GM19328 (cell line): ENCODE data around the gene PIF1.
A peak's percentile ranks its signal among the peaks of the same experiment; 100 is the strongest.
"Not testable (repeated sequence)": the region's sequence is repeated elsewhere in the genome, so short reads cannot be mapped to it uniquely, and the experiment has no call there.

ENCODE experiments used
- ATAC-seq: cut with Tn5 transposase; IDR thresholded peaks from one replicate; pipeline ENCODE4 v1.9.1; 2021; ENCODE audit warnings: mild to moderate bottlenecking, moderate library complexity; ENCODE audit not compliant: unreplicated experiment

Gene PIF1

DNA sequence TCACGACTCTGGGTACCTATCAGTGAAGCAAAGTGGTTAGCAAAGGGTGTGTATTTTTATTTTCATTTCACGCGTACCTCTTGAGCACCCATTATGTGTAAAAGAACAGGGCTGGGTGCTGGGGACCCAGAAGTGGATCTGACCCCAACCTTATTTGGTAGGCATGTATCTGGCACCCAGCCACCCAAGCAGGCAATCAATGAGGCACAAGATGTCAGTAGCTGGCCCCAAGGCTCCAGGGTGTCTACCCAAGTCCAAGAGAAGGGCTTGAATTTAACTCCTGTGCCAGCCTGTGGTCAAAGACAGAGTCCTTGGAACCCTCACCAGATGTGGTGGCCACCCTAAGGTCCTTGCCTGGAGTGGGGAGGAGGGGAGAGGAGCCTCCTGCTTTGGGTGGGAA lies 22.0 kb upstream of the PIF1 start:
- no peak for ATAC-seq

DNA sequence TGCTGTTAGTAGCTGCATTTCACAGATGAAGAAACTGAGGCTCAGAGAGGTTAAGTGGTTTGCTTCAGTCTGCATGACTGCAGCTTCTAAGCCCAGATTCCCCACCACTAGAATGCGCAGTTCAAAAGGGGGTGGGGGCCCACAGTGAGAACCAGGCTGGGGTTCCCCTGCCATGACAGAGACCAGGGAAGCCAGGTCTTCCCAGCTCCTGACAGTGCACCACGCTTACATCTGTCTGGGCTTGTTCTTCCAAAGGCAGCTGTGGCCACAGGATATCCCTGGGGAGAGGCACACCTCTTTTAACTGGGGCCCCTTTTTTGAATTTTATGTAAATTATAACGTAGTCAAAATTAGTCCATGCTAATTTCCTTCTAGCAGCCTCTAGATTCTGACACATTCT lies 21.6 kb upstream of the PIF1 start:
- ATAC-seq, result no peak

DNA sequence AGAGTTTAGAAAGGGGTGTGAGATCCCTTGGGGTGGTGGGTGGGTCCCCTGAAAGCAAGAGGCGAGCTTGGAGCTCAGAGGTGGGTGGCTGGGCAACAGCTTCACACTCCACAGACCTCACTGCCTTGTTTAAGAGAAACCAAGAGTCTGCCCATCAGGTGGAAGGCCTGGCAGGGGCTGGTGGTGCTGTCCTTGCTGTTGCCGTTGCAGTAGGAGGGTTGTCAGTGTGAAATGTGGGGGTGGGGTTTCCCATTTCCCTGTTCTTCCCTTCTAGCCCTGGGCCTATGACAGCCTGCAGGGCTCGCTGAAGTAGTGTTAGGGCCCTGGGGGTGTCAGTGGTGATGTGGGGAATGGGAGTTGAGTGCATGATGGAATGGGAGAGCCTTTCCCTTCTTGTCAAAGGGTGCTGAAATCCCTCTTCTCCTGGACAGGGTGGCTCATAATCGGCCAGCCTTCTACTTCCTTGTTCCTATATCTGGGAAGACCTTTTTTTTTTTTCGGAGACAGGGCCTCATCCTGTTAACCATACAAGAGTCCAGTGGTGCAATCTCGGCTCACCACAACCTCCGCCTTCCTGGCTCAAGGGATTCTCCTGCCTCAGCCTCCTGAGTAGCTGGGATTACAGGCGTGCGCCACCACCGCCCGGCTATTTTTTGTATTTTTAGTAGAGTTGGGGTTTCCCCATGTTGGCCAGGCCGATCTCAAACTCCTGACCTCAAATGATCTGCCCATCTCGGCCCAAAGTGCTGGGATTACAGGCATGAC lies 20.6 kb upstream of the PIF1 start:
- no peak for ATAC-seq

- no peak for ATAC-seq
Observed at GRCh38 chr15:64845183-64845611, 19.8 kb upstream of the PIF1 start.

DNA sequence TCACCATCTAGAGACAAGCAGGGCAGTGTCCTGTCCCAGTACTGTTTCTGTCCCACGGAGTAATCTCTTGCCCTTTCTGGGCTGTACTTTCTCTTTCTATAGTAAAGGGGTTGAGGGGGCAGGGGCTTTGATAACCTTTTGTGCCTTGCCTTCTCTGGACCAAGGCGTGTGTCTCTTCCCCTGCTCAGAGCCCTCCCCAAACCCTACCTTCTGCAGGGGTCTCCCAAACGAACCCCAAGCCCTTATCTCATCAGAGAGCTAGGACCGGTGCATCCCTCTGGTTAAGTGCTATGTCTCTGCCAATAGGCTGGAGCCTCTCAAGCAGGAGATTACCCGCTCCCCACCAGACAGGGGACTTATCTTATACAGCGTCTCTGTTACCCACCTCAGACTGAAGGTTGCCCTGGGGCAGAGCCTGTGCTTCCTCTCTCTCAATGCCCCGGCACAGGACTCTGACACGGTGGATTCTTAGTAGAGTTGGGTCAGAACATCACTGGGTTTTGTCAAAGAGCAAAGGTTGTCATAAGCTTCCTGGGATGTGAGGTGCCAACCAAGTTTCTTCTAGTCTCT lies 19.2 kb upstream of the PIF1 start:
- ATAC-seq, result no peak

DNA sequence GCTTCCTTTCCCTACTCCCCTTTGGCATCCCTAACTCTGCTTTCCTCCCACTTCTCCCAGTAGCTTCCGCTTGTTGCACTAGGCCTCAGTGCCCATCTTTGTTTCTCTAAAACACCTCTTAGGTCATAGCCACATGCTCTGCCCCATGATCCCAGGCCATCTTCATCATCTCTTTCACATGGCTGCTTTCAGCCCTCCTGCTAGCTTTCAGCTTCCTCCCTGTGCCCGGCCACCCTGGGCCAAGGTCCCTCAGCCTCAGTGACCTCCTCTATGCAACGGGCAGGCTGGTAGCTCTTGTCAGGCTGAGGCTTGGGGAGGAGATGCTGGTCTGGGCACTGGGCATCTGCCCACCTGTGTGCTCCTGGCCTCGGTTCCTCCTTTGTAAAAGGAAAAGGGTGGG lies 18.5 kb upstream of the PIF1 start:
- ATAC-seq, result no peak

GRCh38 chr15:64842986-64843561 lies 17.6 kb upstream of the PIF1 start:
- ATAC-seq, result no peak

DNA sequence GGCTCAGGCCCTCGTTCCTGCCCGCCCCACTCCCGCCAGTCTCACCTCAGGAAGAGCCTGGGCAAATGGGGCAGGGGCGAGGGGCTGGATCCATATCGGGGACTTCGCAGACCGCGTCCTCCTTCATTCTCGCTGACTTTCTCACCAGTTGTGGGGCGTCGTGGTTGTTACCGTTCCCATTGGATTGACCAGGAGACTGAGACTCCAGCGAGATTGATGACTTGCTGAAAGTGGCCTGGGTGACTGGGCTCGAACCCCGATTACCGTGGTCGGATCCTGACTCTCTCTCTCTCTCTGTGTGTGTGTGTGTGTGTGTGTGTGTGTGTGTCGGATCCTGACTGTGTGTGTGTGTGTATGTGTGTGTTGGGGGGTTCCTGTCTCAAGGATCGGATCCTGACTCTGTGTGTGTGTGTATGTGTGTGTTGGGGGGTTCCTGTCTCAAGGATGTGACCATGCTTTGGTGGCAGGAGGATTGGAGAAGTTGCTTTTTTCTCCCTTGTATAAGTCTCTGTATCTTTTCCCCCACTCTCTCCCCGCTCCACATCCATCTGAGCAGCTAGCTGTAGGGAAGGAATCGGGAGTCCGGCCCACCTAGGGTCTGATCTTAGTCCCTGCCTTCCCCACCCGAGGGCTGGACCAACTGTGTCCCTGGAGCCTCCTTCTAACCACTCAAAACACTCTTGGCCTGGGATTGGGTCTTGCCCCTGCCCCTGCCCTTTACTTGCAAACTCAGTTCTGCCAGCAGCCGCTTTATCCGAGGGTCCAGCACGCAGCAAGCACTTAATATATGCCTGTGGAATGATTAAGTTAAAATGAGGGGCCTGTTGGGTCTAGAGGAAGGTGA lies 16.9 kb upstream of the PIF1 start:
- ATAC-seq, result no peak

GRCh38 chr15:64841344-64842095 lies 16.1 kb upstream of the PIF1 start, which contains the start of gene PLEKHO2:
PLEKHO2 (plus strand) TSS chr15:64841915; CDS start chr15:64842017, 102 bp downstream.
- peak; percentile 45 for ATAC-seq

DNA sequence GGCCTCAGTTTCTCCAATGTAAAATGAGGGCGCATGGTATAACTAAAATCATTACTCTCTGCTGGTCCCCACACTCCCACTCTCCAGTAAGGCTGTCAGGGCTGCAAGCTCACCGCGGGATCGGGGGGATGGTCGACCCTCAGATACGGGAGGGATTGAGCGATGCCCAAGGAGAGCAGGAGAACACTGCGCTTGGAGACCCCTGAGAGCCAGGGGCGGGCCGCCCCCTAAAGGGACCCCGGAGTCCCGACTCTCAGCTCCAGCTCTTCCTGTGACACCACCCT lies 15.6 kb upstream of the PIF1 start:
- no peak for ATAC-seq

DNA sequence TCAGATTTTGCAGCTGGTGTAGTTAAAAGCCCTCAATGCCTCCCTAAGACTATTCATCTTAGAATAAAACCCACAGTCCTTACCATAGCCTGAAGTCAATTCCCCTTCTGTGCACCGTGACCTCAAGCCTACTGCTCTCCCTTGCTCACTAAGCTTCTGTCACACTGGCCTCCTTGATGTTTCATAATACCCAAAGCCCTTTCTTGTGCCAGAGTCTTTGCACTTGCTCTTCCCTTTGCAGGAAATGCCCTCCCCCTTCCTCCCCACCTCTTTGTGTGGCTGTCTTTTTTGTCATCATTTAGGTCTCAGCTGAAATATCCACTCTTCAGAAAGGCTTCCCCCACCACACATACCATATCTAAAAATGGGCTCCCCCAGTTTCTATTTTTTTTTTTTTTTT lies 12.1 kb upstream of the PIF1 start:
- no peak for ATAC-seq

DNA sequence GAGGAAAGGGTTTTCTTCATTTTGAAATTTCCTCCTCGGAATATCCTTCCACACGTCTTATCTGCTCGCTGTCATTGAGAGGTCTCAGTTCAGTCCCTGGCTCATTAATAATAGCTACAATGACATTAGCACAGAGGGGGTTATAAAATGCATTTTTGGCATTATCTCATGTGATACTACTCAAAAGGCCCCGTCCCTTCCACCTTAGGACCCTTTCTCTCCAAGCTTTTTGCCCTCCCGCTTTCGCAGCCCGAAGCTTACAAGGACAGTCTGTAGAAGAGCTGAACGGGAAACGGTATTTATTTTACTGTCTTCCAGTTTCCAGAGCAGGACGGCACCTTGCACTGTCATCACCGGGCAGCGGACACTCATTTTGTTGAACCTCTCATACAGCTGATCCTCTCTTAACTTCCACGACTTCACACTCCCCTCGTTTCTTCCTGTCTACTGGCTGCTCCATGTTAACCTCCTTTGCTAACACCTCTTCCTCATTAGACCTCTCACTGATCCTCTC lies 10.6 kb upstream of the PIF1 start:
- ATAC-seq, result no peak

DNA sequence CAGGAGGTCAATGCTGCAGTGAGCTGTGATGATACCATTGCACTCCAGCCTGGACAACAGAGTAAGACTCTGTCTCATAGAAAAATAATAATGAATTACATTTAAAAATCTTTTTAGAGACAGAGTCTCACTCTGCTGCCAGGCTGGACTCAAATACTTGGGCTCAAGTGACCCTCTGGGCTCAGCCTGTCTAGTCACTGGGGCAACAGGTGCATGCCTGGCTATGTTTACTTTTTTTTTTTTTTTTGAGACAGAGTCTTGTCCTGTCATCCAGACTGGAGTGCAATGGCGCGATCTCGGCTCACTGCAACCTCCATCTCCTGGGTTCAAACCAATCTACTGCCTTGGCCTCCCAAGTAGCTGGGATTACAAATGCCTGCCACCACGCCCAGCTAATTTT lies 8.2 kb upstream of the PIF1 start:
- no peak for ATAC-seq

- no peak for ATAC-seq
Observed at GRCh38 chr15:64828985-64829384, 3.5 kb upstream of the PIF1 start.

GRCh38 chr15:64824929-64825430 lies 467 bp downstream of the PIF1 start:
- ATAC-seq, result no peak

DNA sequence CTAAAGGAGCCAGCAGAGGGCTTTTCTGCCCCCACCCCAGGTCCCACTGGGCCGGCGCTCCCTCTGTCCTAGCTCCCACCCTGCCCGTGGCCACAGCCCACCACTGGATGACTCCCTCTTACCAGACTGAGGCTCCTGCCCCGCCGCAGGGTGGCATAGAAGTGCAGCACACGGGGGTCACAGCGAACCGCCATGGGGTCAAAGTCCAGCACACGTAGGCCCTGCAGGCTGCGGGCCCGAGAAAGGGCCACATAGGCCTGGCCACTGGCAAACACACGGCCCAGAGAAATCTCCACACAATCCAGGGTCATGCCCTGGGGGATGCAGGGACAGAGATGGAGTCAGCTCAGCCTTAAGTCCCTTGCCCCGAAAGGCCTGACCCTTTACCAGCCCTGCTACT lies 9.0 kb downstream of the PIF1 start:
- ATAC-seq, result no peak

GRCh38 chr15:64814965-64815364 lies 10.5 kb downstream of the PIF1 start:
- ATAC-seq, result not testable (repeated sequence)

- not testable (repeated sequence) for ATAC-seq
Observed at GRCh38 chr15:64814283-64814682, 11.2 kb downstream of the PIF1 start.

- ATAC-seq, result no peak
Observed at GRCh38 chr15:64813075-64813474, 12.4 kb downstream of the PIF1 start.

DNA sequence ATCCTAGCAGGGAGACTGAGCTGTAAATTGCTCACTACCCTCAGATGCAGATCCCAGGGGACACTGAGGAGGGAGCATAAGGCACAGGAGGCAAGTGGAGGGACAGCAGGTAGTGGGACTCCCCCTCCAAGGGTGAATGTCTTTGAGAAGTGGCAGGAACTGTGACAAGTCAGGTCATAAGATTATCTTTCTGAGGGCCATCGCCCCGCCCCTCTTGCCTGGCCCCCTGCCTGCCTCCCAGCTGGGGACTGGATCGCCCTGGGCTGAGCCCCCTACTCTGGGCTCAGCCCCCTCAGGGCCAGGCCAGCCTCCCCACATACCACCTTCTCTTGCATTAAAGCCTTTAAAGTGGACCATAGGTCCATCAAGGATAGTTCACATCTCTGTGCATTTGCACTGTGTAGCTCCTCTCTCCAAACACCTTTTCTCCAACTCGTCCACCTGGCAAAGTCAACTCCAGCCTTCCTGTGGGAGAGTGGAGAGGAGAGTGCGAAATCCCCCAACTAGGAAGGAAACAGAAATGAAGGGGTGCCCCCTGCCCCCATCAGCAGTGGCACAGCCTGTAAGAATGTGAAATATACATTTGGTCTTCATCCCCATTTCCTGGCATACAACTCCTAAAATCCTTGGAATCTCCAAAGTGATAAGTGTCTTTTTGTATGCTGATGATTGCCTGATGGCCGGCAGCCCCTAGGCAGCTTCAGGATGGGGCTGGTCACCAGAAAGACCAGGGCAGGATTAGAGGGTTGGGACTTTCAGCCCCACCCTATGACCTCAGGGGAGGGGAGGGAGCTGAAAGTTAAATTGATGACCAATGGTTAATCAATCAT lies 14.7 kb downstream of the PIF1 start:
- ATAC-seq, result no peak
